IMR-90 (cell line): ENCODE data around the gene KCNJ6. TPM values are rescaled to one million over a fixed set of nuclear protein-coding genes. Genes with fewer than 3 reads are reported as not detected.

Source experiments
- ATAC-seq: fragments of 200-7000 bp; cut with Tn5 transposase; 2 replicates; pipeline ENCODE4 v1.9.1; 2020; ENCODE audit warnings: low read depth, mild to moderate bottlenecking, moderate library complexity
- BruUV-seq: library from RNA; stranded (reverse); fragments of 400-500 nt; replicated peaks from 2 replicates; lab custom pipeline; 2021; lab: Mats Ljungman, UMichigan
- CTCF ChIA-PET: fragments of 300-600 bp; formaldehyde crosslinking; extraction: SDS; loops from one replicate; lab custom pipeline; 2021; ENCODE audit warnings: antibody characterized with exemption; lab: Yijun Ruan, JAX
- POLR2A ChIA-PET: fragments of 300-600 bp; sonication (Branson Sonifier 250); formaldehyde crosslinking; loops from one replicate; lab custom pipeline; 2022; ENCODE audit warnings: antibody characterized with exemption; ENCODE audit not compliant: unreplicated experiment; lab: Charles Lee
- DNase-seq: peaks from one replicate; pipeline ENCODE4 v3.0.0; 2013
- H2AFZ ChIP-seq: replicated peaks from 2 replicates; pipeline ENCODE3; 2013; ENCODE audit warnings: low read length, mild to moderate bottlenecking; ENCODE audit not compliant: poor library complexity
- H2AK5ac ChIP-seq: 2 replicates; pipeline ENCODE4 v1.6.1; 2013; ENCODE audit warnings: low read depth, low read length, inconsistent platforms
- H2AK9ac ChIP-seq: replicated peaks from 2 replicates; pipeline ENCODE3; 2013; ENCODE audit warnings: mild to moderate bottlenecking, low read depth, low read length, moderate library complexity; ENCODE audit not compliant: poor library complexity
- H2BK120ac ChIP-seq: 2 replicates; pipeline ENCODE4 v1.6.1; 2013; ENCODE audit warnings: low read depth, low read length, inconsistent platforms
- H2BK15ac ChIP-seq: 3 replicates; pipeline ENCODE4 v1.6.1; 2013; ENCODE audit warnings: low read depth, low read length, inconsistent platforms
- H2BK20ac ChIP-seq: 2 replicates; pipeline ENCODE4 v1.6.1; 2013; ENCODE audit warnings: low read depth, mild to moderate bottlenecking, inconsistent platforms, low read length, moderate library complexity
- H2BK5ac ChIP-seq: 2 replicates; pipeline ENCODE4 v1.6.1; 2013; ENCODE audit warnings: mild to moderate bottlenecking, low read depth, low read length, inconsistent platforms; ENCODE audit not compliant: poor library complexity, severe bottlenecking
- H3K14ac ChIP-seq: replicated peaks from 2 replicates; pipeline ENCODE4 v1.6.1; 2013; ENCODE audit warnings: low read depth, low read length, inconsistent platforms
- H3K18ac ChIP-seq: 2 replicates; pipeline ENCODE4 v1.6.1; 2013; ENCODE audit warnings: low read depth, low read length, control low read depth
- H3K23ac ChIP-seq: 2 replicates; pipeline ENCODE4 v1.6.1; 2013; ENCODE audit warnings: low read depth, low read length, inconsistent platforms
- H3K27ac ChIP-seq: 2 replicates; pipeline ENCODE4 v1.5.1; 2013; ENCODE audit warnings: mild to moderate bottlenecking, control low read depth, low read length; ENCODE audit not compliant: insufficient read depth
- H3K27me3 ChIP-seq: 2 replicates; pipeline ENCODE4 v1.6.1; 2013; ENCODE audit warnings: low read length; ENCODE audit not compliant: control insufficient read depth, insufficient read depth
- H3K36me3 ChIP-seq: 2 replicates; pipeline ENCODE4 v1.6.1; 2013; ENCODE audit warnings: low read length, mixed read lengths; ENCODE audit not compliant: control insufficient read depth, insufficient read depth
- H3K4ac ChIP-seq: 2 replicates; pipeline ENCODE4 v1.6.1; 2013; ENCODE audit warnings: low read depth, low read length, inconsistent platforms
- H3K4me1 ChIP-seq: 2 replicates; pipeline ENCODE4 v1.6.1; 2013; ENCODE audit warnings: low read length, mixed read lengths; ENCODE audit not compliant: control insufficient read depth, insufficient read depth
- H3K4me2 ChIP-seq: 2 replicates; pipeline ENCODE4 v1.6.1; 2013; ENCODE audit warnings: low read depth, mild to moderate bottlenecking, control low read depth, low read length, moderate library complexity
- H3K4me3 ChIP-seq: 2 replicates; pipeline ENCODE4 v1.5.1; 2013; ENCODE audit warnings: low read depth, mild to moderate bottlenecking, control low read depth, low read length, moderate library complexity; ENCODE audit not compliant: insufficient read depth
- H3K56ac ChIP-seq: 2 replicates; pipeline ENCODE4 v1.6.1; 2013; ENCODE audit warnings: low read length, inconsistent platforms; ENCODE audit not compliant: insufficient read depth; ENCODE audit errors: extremely low read depth
- H3K79me1 ChIP-seq, 2 experiments: 2 replicates each; pipeline ENCODE4 v1.6.1; 2013; ENCODE audit warnings: low read length in 2 of 2, inconsistent platforms in 1 of 2, low read depth in 1 of 2
- H3K9ac ChIP-seq: 2 replicates; pipeline ENCODE4 v1.6.1; 2013; ENCODE audit warnings: low read depth, low read length, control low read depth
- H3K9me1 ChIP-seq: 2 replicates; pipeline ENCODE4 v1.6.1; 2013; ENCODE audit warnings: low read length, inconsistent platforms; ENCODE audit not compliant: insufficient read depth
- H3K9me3 ChIP-seq: 2 replicates; pipeline ENCODE4 v1.6.1; 2013; ENCODE audit warnings: low read length; ENCODE audit not compliant: control insufficient read depth, insufficient read depth
- H4K20me1 ChIP-seq: 2 replicates; pipeline ENCODE4 v1.6.1; 2013; ENCODE audit warnings: low read length, inconsistent platforms; ENCODE audit not compliant: insufficient read depth
- H4K5ac ChIP-seq: 2 replicates; pipeline ENCODE4 v1.6.1; 2013; ENCODE audit warnings: mild to moderate bottlenecking, low read depth, low read length, control low read depth
- H4K8ac ChIP-seq, 2 experiments: 2 replicates each; pipeline ENCODE4 v1.6.1; 2013; ENCODE audit warnings: low read depth in 2 of 2, low read length in 2 of 2, control low read depth in 1 of 2, inconsistent platforms in 1 of 2
- H4K91ac ChIP-seq: 2 replicates; pipeline ENCODE4 v1.6.1; 2013; ENCODE audit warnings: low read depth, low read length, inconsistent platforms; ENCODE audit not compliant: insufficient read depth
- BHLHE40 ChIP-seq: fragments of 150-350 bp; IDR thresholded peaks from 2 replicates; pipeline ENCODE4 v1.6.1; 2016; ENCODE audit warnings: mild to moderate bottlenecking, low read depth, low read length
- MAZ ChIP-seq: IDR thresholded peaks from 2 replicates; pipeline ENCODE4 v1.6.1; 2012; ENCODE audit warnings: low read depth, mild to moderate bottlenecking, low read length, improper control_type of control experiment, moderate library complexity, borderline replicate concordance
- POLR2A ChIP-seq: IDR thresholded peaks from 2 replicates; pipeline ENCODE4 v1.6.1; 2012; ENCODE audit warnings: mild to moderate bottlenecking, low read depth, low read length
- RCOR1 ChIP-seq: IDR thresholded peaks from 2 replicates; pipeline ENCODE4 v1.6.1; 2012; ENCODE audit warnings: mild to moderate bottlenecking, low read length, improper control_type of control experiment; ENCODE audit not compliant: insufficient replicate concordance
- USF2 ChIP-seq: fragments of 150-350 bp; IDR thresholded peaks from 2 replicates; pipeline ENCODE4 v1.6.1; 2017; ENCODE audit warnings: mild to moderate bottlenecking, antibody characterized with exemption, low read length, low read depth
- WGBS, 2 experiments: methylation state at CpG; one replicate each; pipeline versions ENCODE4 v1.1.5 to v1.1.7; 2013; ENCODE audit warnings: missing lambda C conversion rate in 2 of 2; ENCODE audit not compliant: insufficient read length in 1 of 2; ENCODE audit errors: extremely low coverage in 2 of 2; 5-methylcytosine and 5-hydroxymethylcytosine counted together
- dilution Hi-C: fragments of 300-500 bp; cut with HindIII; formaldehyde crosslinking; loops from one replicate; pipeline ENCODE4 v1.14.3; 2018; ENCODE audit warnings: low sequenced_read_pairs; ENCODE audit not compliant: unreplicated experiment
- in situ Hi-C: fragments of 300-500 bp; cut with MboI; formaldehyde crosslinking; loops from 3 replicates; pipeline ENCODE4 v1.14.3; 2019; ENCODE audit warnings: low sequenced_read_pairs, inconsistent platforms, mixed read lengths
- intact Hi-C: fragments of 100-400 bp; cut with micrococcal nuclease; formaldehyde crosslinking; loops from 2 replicates; pipeline ENCODE4 v1.10.0; 2022
- polyA plus RNA-seq, 3 experiments: library from polyadenylated mRNA; depleted of rRNA; stranded (reverse); fragments of >200 nt; gene quantifications; 2 replicates each; pipeline ENCODE4 v1.2.3, GENCODE V29; 2012; ENCODE audit warnings: low replicate concordance in 1 of 3
- total RNA-seq: library from RNA; depleted of rRNA; stranded (reverse); fragments of >200 nt; gene quantifications from 2 replicates; pipeline ENCODE4 v1.2.3, GENCODE V29; 2012
- TF ChIP-seq, protein P1 (sequence below): fragments of 150-350 bp; IDR thresholded peaks from 2 replicates; pipeline ENCODE4 v1.6.1; 2016; ENCODE audit warnings: low read depth, mild to moderate bottlenecking, low read length, moderate library complexity, borderline replicate concordance

The KCNJ6 gene
- total and polyA plus RNA-seq, 2 of the 4 experiments (the other 2 are of a cell fraction) = under 0.01 to 0.02 TPM

- H3K27ac ChIP-seq = no peak overlapping the region
- ATAC-seq (no peak), DNase-seq (no peak)
- WGBS, 2 experiments = 100% methylated on average over 1 of the region's 10 CpGs; no CpG with 5 or more reads in 1 of the 2 experiments
- dilution Hi-C loops = no loop called here
- intact Hi-C loops = loop anchor here (5.0 kb wide), 1 partner anchor 118 kb away; no protein-coding TSS in a partner anchor
- peaks cover 17% of the 10 kb centered on the region for H3K4me1 ChIP-seq
- BruUV-seq = no TSS peak
- no peaks in the 10 kb centered on the region for H3K27me3 ChIP-seq
- H4K5ac ChIP-seq = no peak overlapping the region
- no peaks in the 10 kb centered on the region for H3K9me3 ChIP-seq
- no peak overlapping the region for H2BK20ac ChIP-seq
- no peak overlapping the region for H3K4ac ChIP-seq
- CTCF ChIA-PET = no interaction called here
- H3K18ac ChIP-seq = no peak overlapping the region
- no peaks in the 10 kb centered on the region for H3K79me1 ChIP-seq
- no peak overlapping the region for H3K23ac ChIP-seq
- no peak overlapping the region for H3K14ac ChIP-seq
- H3K9me1 ChIP-seq = peaks cover 18% of the 10 kb centered on the region
- POLR2A ChIA-PET = no interaction called here
- no peak overlapping the region for H2AK9ac ChIP-seq
- H4K20me1 ChIP-seq = no peaks in the 10 kb centered on the region
- H4K91ac ChIP-seq = no peak overlapping the region
- no peak overlapping the region for H3K56ac ChIP-seq
- in situ Hi-C loops = no loop called here
- H3K4me2 ChIP-seq = no peak overlapping the region
- H2AFZ ChIP-seq = peak overlapping the region; percentile 16
- TF ChIP-seq, protein P1, sequence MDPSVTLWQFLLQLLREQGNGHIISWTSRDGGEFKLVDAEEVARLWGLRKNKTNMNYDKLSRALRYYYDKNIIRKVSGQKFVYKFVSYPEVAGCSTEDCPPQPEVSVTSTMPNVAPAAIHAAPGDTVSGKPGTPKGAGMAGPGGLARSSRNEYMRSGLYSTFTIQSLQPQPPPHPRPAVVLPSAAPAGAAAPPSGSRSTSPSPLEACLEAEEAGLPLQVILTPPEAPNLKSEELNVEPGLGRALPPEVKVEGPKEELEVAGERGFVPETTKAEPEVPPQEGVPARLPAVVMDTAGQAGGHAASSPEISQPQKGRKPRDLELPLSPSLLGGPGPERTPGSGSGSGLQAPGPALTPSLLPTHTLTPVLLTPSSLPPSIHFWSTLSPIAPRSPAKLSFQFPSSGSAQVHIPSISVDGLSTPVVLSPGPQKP = no peak
- TF ChIP-seq BHLHE40 (no peak), MAZ (no peak), USF2 (no peak), RCOR1 (no peak), POLR2A (no peak)
- H2BK120ac ChIP-seq = peak overlapping the region; percentile 35; the same call in 1 of the 2 replicates
- H3K9ac ChIP-seq = no peak overlapping the region
- H3K36me3 ChIP-seq = no peaks in the 10 kb centered on the region
- H4K8ac ChIP-seq = no peak overlapping the region
- peak overlapping the region; percentile 25; the same call in 1 of the 2 replicates for H2AK5ac ChIP-seq
- no peak overlapping the region for H2BK5ac ChIP-seq
- H2BK15ac ChIP-seq = peak overlapping the region; percentile 70; the same call in 1 of the 3 replicates
- no peak overlapping the region for H3K4me3 ChIP-seq
Observed at GRCh38 chr21:37874904-37875780, 41.1 kb downstream of the KCNJ6 start.
